Right lobe of liver (tissue), 6 donors: ENCODE results near the gene SHC4. TPM values are rescaled to one million over a fixed set of nuclear protein-coding genes. Genes with fewer than 3 reads are reported as not detected.

ENCODE experiments used
- ATAC-seq, 4 donors: fragments of 200-7000 bp; cut with Tn5 transposase; one replicate each; pipeline ENCODE4 v1.9.1; 2020; ENCODE audit warnings: mild to moderate bottlenecking in 4 of 4, moderate library complexity in 4 of 4
- DNase-seq, 3 donors: peaks; one replicate each; pipeline ENCODE4 v3.0.0-alpha.2; 2020
- H3K27ac ChIP-seq, 3 donors: fragments of 200-600 bp; one replicate each; pipeline ENCODE4 v1.8.0; 2022
- H3K27me3 ChIP-seq, 2 donors: fragments of 200-600 bp; one replicate each; pipeline ENCODE4 v1.8.0; 2022
- H3K36me3 ChIP-seq, 4 donors: fragments of 200-600 bp; sonication (generic) in 1 of 4; one replicate each; pipeline versions ENCODE4 v1.5.1 to v1.8.0; 2017 to 2022; ENCODE audit warnings: control low read depth in 1 of 4
- H3K4me1 ChIP-seq, 4 donors: fragments of 200-600 bp; sonication (generic) in 1 of 4; one replicate each; pipeline versions ENCODE4 v1.5.1 to v1.8.0; 2017 to 2022; ENCODE audit warnings: control low read depth in 1 of 4
- H3K4me3 ChIP-seq, 3 donors: fragments of 200-600 bp; one replicate each; pipeline ENCODE4 v1.8.0; 2022
- H3K9me3 ChIP-seq, 4 donors: fragments of 200-600 bp; sonication (generic) in 1 of 4; one replicate each; pipeline versions ENCODE4 v1.5.1 to v1.8.0; 2017 to 2022; ENCODE audit warnings: control low read depth in 1 of 4
- POLR2A ChIP-seq: fragments of 450-650 bp; IDR thresholded peaks from one replicate; pipeline ENCODE4 v1.6.1; 2017; ENCODE audit warnings: antibody characterized with exemption, mild to moderate bottlenecking
- WGBS: methylation state at CpG from one replicate; pipeline ENCODE4 v1.1.6; 2018; ENCODE audit warnings: low coverage, low lambda C conversion rate; ENCODE audit not compliant: insufficient coverage; ENCODE audit errors: missing lambda C conversion rate; 5-methylcytosine and 5-hydroxymethylcytosine counted together
- intact Hi-C, 2 donors: fragments of 100-400 bp; cut with DNase I; formaldehyde crosslinking; loops; one replicate each; pipeline versions ENCODE4 v1.11.2 to v1.14.1; 2022
- total RNA-seq, 6 experiments: library from RNA; depleted of rRNA in 2 of 6; stranded (reverse); fragments of >200 nt in 2 of 6; fragmentation: NEBNext Ultra II Directional in 3 of 6; extraction: Animal tissue kit (Norgen Biotek cat#: 25700) in 3 of 6; gene quantifications; one replicate each; pipeline versions ENCODE4 v1.1.0 to v1.2.4, GENCODE V29; 2016 to 2023
- TF ChIP-seq, protein P1 (sequence below), 4 donors: fragments of 200-600 bp in 3 of 4; fragments of 450-650 bp in 1 of 4; IDR thresholded peaks; one replicate each; pipeline versions ENCODE4 v1.5.1 to v1.8.0; 2016 to 2022; ENCODE audit warnings: antibody characterized with exemption in 4 of 4, mild to moderate bottlenecking in 2 of 4
- donor health status: DM: no; HTN: yes; CAD: no.
- donor health status: DM: no; HTN: no; CAD: no.
- donor health status: DM: no; HTN: no; CAD: no.
- donor health status: DM: no; HTN: yes; CAD: no.
- donor health status: DM: no; HTN: yes; CAD: no.

SHC4 gene
- total RNA-seq, 6 experiments from 2014 or later = 0.04 to 0.87 (median 0.04) TPM; not detected in 3

DNA sequence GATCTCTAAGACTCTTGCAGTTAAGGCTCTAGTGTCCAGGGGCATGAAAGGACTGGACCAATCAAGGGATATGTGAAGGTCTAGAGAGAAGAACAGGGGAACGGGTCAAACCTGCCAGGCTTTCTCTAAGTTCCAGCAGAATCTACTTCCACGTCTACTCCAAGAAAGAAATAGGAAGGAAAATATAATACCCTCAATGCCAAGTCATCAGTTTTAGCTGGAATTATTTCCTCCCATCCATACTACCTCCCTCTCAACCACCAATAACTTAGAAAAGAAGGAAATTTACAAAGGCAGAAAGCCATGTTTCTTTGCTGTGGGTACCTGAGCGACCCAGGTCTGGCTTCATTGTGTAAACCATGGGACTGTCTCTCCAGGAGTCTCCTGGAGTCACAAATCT is 7.8 kb downstream of the SHC4 start:
- Histone ChIP-seq H3K36me3 (no peaks in the 10 kb centered on the region), H3K27ac (no peak overlapping the region), H3K4me3 (no peak overlapping the region), H3K4me1 (no peaks in the 10 kb centered on the region), H3K27me3 (no peaks in the 10 kb centered on the region), H3K9me3 (no peaks in the 10 kb centered on the region)
- no peak for ATAC-seq
- intact Hi-C loops = no loop called here
- no peak for DNase-seq
- 77% methylated on average over 3 of the region's 3 CpGs for WGBS
- TF ChIP-seq, protein P1, sequence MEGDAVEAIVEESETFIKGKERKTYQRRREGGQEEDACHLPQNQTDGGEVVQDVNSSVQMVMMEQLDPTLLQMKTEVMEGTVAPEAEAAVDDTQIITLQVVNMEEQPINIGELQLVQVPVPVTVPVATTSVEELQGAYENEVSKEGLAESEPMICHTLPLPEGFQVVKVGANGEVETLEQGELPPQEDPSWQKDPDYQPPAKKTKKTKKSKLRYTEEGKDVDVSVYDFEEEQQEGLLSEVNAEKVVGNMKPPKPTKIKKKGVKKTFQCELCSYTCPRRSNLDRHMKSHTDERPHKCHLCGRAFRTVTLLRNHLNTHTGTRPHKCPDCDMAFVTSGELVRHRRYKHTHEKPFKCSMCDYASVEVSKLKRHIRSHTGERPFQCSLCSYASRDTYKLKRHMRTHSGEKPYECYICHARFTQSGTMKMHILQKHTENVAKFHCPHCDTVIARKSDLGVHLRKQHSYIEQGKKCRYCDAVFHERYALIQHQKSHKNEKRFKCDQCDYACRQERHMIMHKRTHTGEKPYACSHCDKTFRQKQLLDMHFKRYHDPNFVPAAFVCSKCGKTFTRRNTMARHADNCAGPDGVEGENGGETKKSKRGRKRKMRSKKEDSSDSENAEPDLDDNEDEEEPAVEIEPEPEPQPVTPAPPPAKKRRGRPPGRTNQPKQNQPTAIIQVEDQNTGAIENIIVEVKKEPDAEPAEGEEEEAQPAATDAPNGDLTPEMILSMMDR (IDR thresholded peaks at IDR 0.05) = no peak
- TF ChIP-seq POLR2A = no peak

DNA sequence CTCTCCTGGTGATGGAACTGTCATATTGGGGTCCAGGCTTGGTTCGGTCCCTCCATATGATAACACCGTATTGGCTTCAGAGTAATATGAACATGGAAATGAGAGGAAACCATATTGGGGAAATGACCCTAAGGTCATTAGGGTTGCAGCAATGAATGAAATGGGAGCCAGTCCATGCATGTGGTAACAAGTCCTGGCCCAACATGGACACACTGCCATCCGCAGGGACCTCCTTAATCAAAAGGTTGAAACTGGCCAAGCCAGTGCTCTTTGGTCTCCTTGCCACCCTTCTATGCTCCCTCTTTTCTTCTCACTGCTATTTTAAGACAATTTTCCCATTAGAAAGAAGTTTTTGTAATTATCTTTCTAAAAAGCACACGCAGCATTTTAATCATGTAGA is 8.3 kb downstream of the SHC4 start:
- intact Hi-C loops = no loop called here
- no peak for DNase-seq
- ATAC-seq = no peak
- H3K4me3 ChIP-seq = no peak overlapping the region
- no peaks in the 10 kb centered on the region for H3K27me3 ChIP-seq
- TF ChIP-seq POLR2A = no peak
- H3K4me1 ChIP-seq = no peaks in the 10 kb centered on the region
- H3K27ac ChIP-seq = no peak overlapping the region
- no peaks in the 10 kb centered on the region for H3K36me3 ChIP-seq
- no peaks in the 10 kb centered on the region for H3K9me3 ChIP-seq
- WGBS = 71% methylated on average over 2 of the region's 4 CpGs

DNA sequence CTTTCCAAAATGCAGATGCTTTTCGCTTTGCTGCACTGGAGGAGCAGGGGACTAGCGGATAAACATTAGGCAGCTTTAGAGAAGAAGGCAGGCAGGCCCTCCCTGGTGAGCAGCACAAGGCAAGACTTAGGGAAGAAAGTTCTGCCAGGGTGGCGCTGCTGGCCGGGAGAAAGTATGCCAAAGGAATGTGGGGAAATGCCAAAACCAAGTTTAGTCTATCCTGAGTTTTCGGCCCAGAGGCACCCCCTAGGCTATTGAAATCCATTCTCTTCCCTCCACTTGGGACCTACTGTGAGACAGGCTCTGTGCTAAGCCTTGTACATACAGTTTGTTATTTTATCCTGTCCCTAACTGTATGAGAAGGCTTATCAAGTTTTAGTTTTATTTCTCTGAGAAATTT is 9.2 kb downstream of the SHC4 start:
- Histone ChIP-seq H3K27me3 (no peaks in the 10 kb centered on the region), H3K36me3 (no peaks in the 10 kb centered on the region), H3K4me1 (no peaks in the 10 kb centered on the region), H3K4me3 (no peak overlapping the region), H3K27ac (no peak overlapping the region), H3K9me3 (no peaks in the 10 kb centered on the region)
- no peak for ATAC-seq
- no peak for TF ChIP-seq POLR2A
- TF ChIP-seq, protein P1 (IDR thresholded peaks at IDR 0.05) = no peak
- intact Hi-C loops = no loop called here
- DNase-seq = no peak
- WGBS = 75% methylated on average over 5 of the region's 5 CpGs

DNA sequence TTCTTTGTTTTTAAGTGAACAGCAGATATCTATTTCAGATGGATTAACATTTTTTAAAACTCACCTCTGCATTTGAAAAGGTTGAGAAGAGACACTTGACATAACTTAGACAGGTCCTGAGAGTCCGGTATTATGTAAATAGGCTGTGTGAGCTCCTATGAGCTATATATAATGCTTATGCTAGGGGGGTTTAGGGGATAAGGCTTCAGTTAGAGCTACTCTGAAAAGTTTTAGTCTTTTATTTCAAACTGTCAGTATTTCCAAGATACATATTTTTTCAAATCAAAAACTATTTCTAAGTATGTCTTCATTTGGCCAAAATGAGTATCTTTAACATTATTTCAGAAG is 16.9 kb downstream of the SHC4 start:
- WGBS = 83% methylated on average over 1 of the region's 1 CpG
- no peaks in the 10 kb centered on the region for H3K4me1 ChIP-seq
- ATAC-seq (no peak), DNase-seq (no peak)
- no peaks in the 10 kb centered on the region for H3K36me3 ChIP-seq
- H3K4me3 ChIP-seq = no peak overlapping the region
- no peak overlapping the region for H3K27ac ChIP-seq
- no peaks in the 10 kb centered on the region for H3K27me3 ChIP-seq
- intact Hi-C loops = no loop called here
- TF ChIP-seq POLR2A = no peak
- TF ChIP-seq, protein P1 (IDR thresholded peaks at IDR 0.05) = no peak
- H3K9me3 ChIP-seq = no peaks in the 10 kb centered on the region

DNA sequence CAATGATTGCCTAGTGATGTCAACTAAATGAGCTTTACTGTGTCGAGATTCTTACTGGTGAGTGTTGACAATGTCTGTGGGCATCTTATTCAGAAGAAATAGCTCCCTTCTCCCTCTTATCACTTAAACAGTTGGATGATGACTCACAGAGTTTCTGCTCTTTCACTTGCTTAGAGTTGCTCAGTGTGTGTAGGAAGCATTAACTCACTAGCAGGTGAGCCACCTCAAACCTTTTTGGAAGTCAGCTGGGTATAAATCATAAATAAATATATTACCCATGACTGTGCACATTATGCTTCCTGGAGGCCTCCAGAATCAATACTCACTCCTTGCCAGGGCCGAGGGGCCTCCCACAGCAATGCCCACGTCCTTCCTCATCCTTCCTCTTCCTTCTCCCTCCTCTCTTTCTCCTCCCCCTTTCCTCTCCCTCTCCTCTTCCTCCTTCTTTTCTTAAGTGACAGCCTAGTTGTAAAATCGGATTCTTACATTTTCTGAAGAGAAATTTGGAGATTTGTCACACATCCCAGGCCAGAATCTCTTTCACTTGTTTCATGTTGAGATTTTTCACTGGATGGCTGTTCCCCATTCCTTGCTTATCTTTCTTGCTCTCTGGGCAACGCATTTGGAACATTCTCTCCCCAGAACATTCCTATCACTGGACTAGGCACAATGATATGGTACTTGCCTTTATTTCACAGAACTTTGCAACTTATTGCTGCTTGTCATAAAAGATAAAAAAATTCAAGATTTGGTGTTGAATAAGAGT is 17.5 kb downstream of the SHC4 start:
- Histone ChIP-seq H3K27me3 (no peaks in the 10 kb centered on the region), H3K27ac (no peak overlapping the region), H3K9me3 (no peaks in the 10 kb centered on the region), H3K4me1 (no peaks in the 10 kb centered on the region), H3K4me3 (no peak overlapping the region), H3K36me3 (no peaks in the 10 kb centered on the region)
- DNase-seq (no peak), ATAC-seq (no peak)
- WGBS = 23% methylated on average over 5 of the region's 5 CpGs
- TF ChIP-seq POLR2A = no peak
- TF ChIP-seq, protein P1 (IDR thresholded peaks at IDR 0.05) = no peak
- intact Hi-C loops = no loop called here
